Measurements from ENCODE around the gene GPR34. TPM values are rescaled to one million over a fixed set of nuclear protein-coding genes. Genes with fewer than 3 reads are reported as not detected.

The GPR34 gene
- total and polyA plus RNA-seq, 2 of the 4 experiments (the other 2 are of a cell fraction): not detected

- Histone ChIP-seq H3K4me2 (ENCODE audit: low read depth, low read length) (no peak overlapping the region), H3K14ac (replicated peaks; ENCODE audit: low read depth, low read length) (no peak overlapping the region), H3K27me3 (ENCODE audit: control insufficient read depth, insufficient read depth, low read length) (no peaks in the 10 kb centered on the region; the same call in 1 of the 2 replicates), H4K8ac (ENCODE audit: low read depth in 2 of 2, low read length in 2 of 2) (no peak overlapping the region), H3K4me1 (ENCODE audit: control insufficient read depth, insufficient read depth, low read length) (peaks cover 1% of the 10 kb centered on the region; the same call in 1 of the 2 replicates), H3K4me3 (ENCODE audit: insufficient read depth, low read depth, low read length) (no peak overlapping the region), H3K23ac (ENCODE audit: low read depth, low read length) (no peak overlapping the region), H2BK20ac (ENCODE audit: low read depth, low read length) (no peak overlapping the region), H4K20me1 (ENCODE audit: insufficient read depth, low read length) (no peaks in the 10 kb centered on the region), H3K9me1 (ENCODE audit: insufficient read depth, low read length) (no peaks in the 10 kb centered on the region), H2AFZ (replicated peaks; ENCODE audit: low read length, poor library complexity) (no peak overlapping the region), H2BK15ac (ENCODE audit: low read depth, low read length) (no peak overlapping the region), H4K5ac (ENCODE audit: low read depth, low read length) (no peak overlapping the region), H4K91ac (ENCODE audit: insufficient read depth, low read depth, low read length) (no peak overlapping the region), H2BK120ac (ENCODE audit: low read depth, low read length) (no peak overlapping the region), H3K9ac (ENCODE audit: low read depth, low read length) (no peak overlapping the region), H3K36me3 (ENCODE audit: control insufficient read depth, insufficient read depth, low read length) (no peaks in the 10 kb centered on the region), H3K27ac (ENCODE audit: insufficient read depth, low read length) (no peak overlapping the region), H3K9me3 (ENCODE audit: control insufficient read depth, insufficient read depth, low read length) (peaks cover 8% of the 10 kb centered on the region; the same call in 1 of the 2 replicates), H2AK5ac (ENCODE audit: low read depth, low read length) (no peak overlapping the region), H3K56ac (ENCODE audit: extremely low read depth, insufficient read depth, low read length) (no peak overlapping the region), H3K18ac (ENCODE audit: low read depth, low read length) (no peak overlapping the region), H3K79me1 (ENCODE audit: low read depth in 1 of 2, low read length in 2 of 2) (no peaks in the 10 kb centered on the region), H3K4ac (ENCODE audit: low read depth, low read length) (no peak overlapping the region), H2AK9ac (replicated peaks; ENCODE audit: low read depth, low read length, poor library complexity) (no peak overlapping the region), H2BK5ac (ENCODE audit: low read depth, low read length, poor library complexity, severe bottlenecking) (no peak overlapping the region)
- BruUV-seq (replicated peaks): no TSS peak
- DNase-seq (peak; percentile 41), ATAC-seq (ENCODE audit: low read depth) (peak; percentile 48; the same call in 1 of the 2 replicates)
- ChIA-PET POLR2A (ENCODE audit: unreplicated experiment) (no interaction called here), CTCF (interaction anchor here (0.5 kb wide), 1 partner anchor 30 kb away, joined by 3 read pairs; no protein-coding TSS in a partner anchor)
- WGBS, 2 experiments (ENCODE audit: extremely low coverage in 2 of 2, insufficient read length in 1 of 2): no CpG with 5 or more reads among the region's 3 CpGs
- intact Hi-C loops (cut with micrococcal nuclease) (no loop called here), in situ Hi-C loops (cut with MboI; ENCODE audit: low sequenced_read_pairs) (no loop called here), dilution Hi-C loops (cut with HindIII; ENCODE audit: low sequenced_read_pairs, unreplicated experiment) (no loop called here)
- TF ChIP-seq MAFK (IDR thresholded peaks at IDR 0.05; ENCODE audit: low read depth, low read length) (no peak), CEBPB (IDR thresholded peaks at IDR 0.05; ENCODE audit: low read depth, low read length) (no peak)
Measured at GRCh38 chrX:41720125-41720779, 31.5 kb downstream of the GPR34 start.
